PC-3 (cell line): ENCODE results near the gene NUP210L. TPM values are rescaled to one million over a fixed set of nuclear protein-coding genes. Genes with fewer than 3 reads are reported as not detected.

Experiments
- ATAC-seq: fragments of 200-7000 bp; cut with Tn5 transposase; 2 replicates; pipeline ENCODE4 v1.9.1; 2020; ENCODE audit warnings: mild to moderate bottlenecking, moderate library complexity
- BruUV-seq: library from RNA; stranded (reverse); fragments of 400-500 nt; replicated peaks from 2 replicates; lab custom pipeline; 2021; lab: Mats Ljungman, UMichigan
- CTCF ChIA-PET: fragments of 300-600 bp; sonication (Branson Sonifier 250); formaldehyde crosslinking; loops from one replicate; lab custom pipeline; 2022; ENCODE audit warnings: antibody characterized with exemption; lab: Charles Lee
- POLR2A ChIA-PET: fragments of 300-600 bp; sonication (Branson Sonifier 250); formaldehyde crosslinking; loops from one replicate; lab custom pipeline; 2022; ENCODE audit warnings: antibody characterized with exemption; ENCODE audit not compliant: unreplicated experiment; lab: Charles Lee
- DNase-seq: peaks from one replicate; pipeline ENCODE4 v3.0.0-alpha.2; 2015
- H2AFZ ChIP-seq: fragments of 300-600 bp; sonication (generic); 2 replicates; pipeline ENCODE4 v1.6.0; 2016; ENCODE audit warnings: antibody characterized with exemption, low read length
- H3F3A ChIP-seq: fragments of 300-600 bp; sonication (generic); one replicate; pipeline ENCODE4 v1.6.0; 2017; ENCODE audit warnings: antibody characterized with exemption, low read length, control low read depth, mild to moderate bottlenecking; ENCODE audit not compliant: unreplicated experiment
- H3K27ac ChIP-seq: fragments of 300-600 bp; sonication (generic); 2 replicates; pipeline ENCODE4 v1.5.1; 2016; ENCODE audit warnings: mild to moderate bottlenecking, low read length
- H3K27me3 ChIP-seq: fragments of 300-600 bp; sonication (generic); 2 replicates; pipeline ENCODE4 v1.6.1; 2016; ENCODE audit warnings: low read length, mixed read lengths
- H3K36me3 ChIP-seq: fragments of 300-600 bp; sonication (generic); 2 replicates; pipeline ENCODE4 v1.6.1; 2016; ENCODE audit warnings: low read depth, mixed run types, low read length, mixed read lengths
- H3K4me1 ChIP-seq: fragments of 300-600 bp; sonication (generic); 2 replicates; pipeline ENCODE4 v1.5.1; 2016; ENCODE audit warnings: low read length; ENCODE audit not compliant: insufficient read depth
- H3K4me2 ChIP-seq: fragments of 300-600 bp; sonication (generic); 2 replicates; pipeline ENCODE4 v1.6.0; 2016; ENCODE audit warnings: low read length
- H3K4me3 ChIP-seq: fragments of 300-600 bp; sonication (generic); 2 replicates; pipeline ENCODE4 v1.5.1; 2016; ENCODE audit warnings: mild to moderate bottlenecking, low read length, mixed read lengths
- H3K79me2 ChIP-seq: fragments of 300-600 bp; sonication (generic); 2 replicates; pipeline ENCODE4 v1.6.1; 2017; ENCODE audit warnings: low read length, mixed read lengths
- H3K9ac ChIP-seq: fragments of 300-600 bp; sonication (generic); 2 replicates; pipeline ENCODE4 v1.6.0; 2016; ENCODE audit warnings: mild to moderate bottlenecking, low read length
- H3K9me2 ChIP-seq: fragments of 300-600 bp; sonication (generic); replicated peaks from 2 replicates; pipeline ENCODE4 v1.6.1; 2016; ENCODE audit warnings: mixed run types, low read length, mixed read lengths
- H3K9me3 ChIP-seq: fragments of 300-600 bp; sonication (generic); 2 replicates; pipeline ENCODE4 v1.6.1; 2016; ENCODE audit warnings: low read length, mixed read lengths
- H4K20me1 ChIP-seq: fragments of 300-600 bp; sonication (generic); 2 replicates; pipeline ENCODE4 v1.6.1; 2016; ENCODE audit warnings: low read length, mixed read lengths
- EZH2 ChIP-seq: fragments of 300-600 bp; sonication (generic); IDR thresholded peaks from one replicate; pipeline ENCODE4 v1.6.1; 2017; ENCODE audit warnings: antibody characterized with exemption, mild to moderate bottlenecking, low read length; ENCODE audit not compliant: unreplicated experiment
- EZH2phosphoT487 ChIP-seq: fragments of 300-600 bp; sonication (generic); IDR thresholded peaks from 2 replicates; pipeline ENCODE4 v1.6.1; 2018; ENCODE audit warnings: mild to moderate bottlenecking, antibody characterized with exemption, low read length, borderline replicate concordance
- intact Hi-C: fragments of 100-400 bp; cut with micrococcal nuclease; formaldehyde crosslinking; loops from 2 replicates; pipeline ENCODE4 v1.9.0; 2023
- total RNA-seq: library from RNA; depleted of rRNA; stranded (reverse); fragments of >200 nt; gene quantifications from 2 replicates; pipeline ENCODE4 v1.2.3, GENCODE V29; 2014
- TF ChIP-seq, protein P1 (sequence below): fragments of 300-600 bp; sonication (generic); conservative IDR thresholded peaks from 2 replicates; pipeline ENCODE4 v1.5.1; 2017; ENCODE audit warnings: antibody characterized with exemption, low read depth, mild to moderate bottlenecking, low read length

The NUP210L gene
- total RNA-seq, 1 experiment from 2014 or later, result 0.04 TPM

GRCh38 chr1:154155251-154155650 is 378 bp upstream of the NUP210L start:
- no peak overlapping the region for H3K4me3 ChIP-seq
- ChIA-PET POLR2A (no interaction called here), CTCF (no interaction called here)
- TF ChIP-seq EZH2phosphoT487 (no peak), EZH2 (no peak)
- TF ChIP-seq, protein P1, sequence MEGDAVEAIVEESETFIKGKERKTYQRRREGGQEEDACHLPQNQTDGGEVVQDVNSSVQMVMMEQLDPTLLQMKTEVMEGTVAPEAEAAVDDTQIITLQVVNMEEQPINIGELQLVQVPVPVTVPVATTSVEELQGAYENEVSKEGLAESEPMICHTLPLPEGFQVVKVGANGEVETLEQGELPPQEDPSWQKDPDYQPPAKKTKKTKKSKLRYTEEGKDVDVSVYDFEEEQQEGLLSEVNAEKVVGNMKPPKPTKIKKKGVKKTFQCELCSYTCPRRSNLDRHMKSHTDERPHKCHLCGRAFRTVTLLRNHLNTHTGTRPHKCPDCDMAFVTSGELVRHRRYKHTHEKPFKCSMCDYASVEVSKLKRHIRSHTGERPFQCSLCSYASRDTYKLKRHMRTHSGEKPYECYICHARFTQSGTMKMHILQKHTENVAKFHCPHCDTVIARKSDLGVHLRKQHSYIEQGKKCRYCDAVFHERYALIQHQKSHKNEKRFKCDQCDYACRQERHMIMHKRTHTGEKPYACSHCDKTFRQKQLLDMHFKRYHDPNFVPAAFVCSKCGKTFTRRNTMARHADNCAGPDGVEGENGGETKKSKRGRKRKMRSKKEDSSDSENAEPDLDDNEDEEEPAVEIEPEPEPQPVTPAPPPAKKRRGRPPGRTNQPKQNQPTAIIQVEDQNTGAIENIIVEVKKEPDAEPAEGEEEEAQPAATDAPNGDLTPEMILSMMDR, result no peak
- H3K9me2 ChIP-seq, result no peaks in the 10 kb centered on the region
- no peaks in the 10 kb centered on the region for H3F3A ChIP-seq
- H3K9ac ChIP-seq, result no peak overlapping the region
- DNase-seq, result no peak
- BruUV-seq, result no TSS peak
- H2AFZ ChIP-seq, result no peak overlapping the region
- H3K9me3 ChIP-seq, result no peaks in the 10 kb centered on the region
- peaks cover 41% of the 10 kb centered on the region for H3K36me3 ChIP-seq
- H3K4me1 ChIP-seq, result no peaks in the 10 kb centered on the region
- H3K4me2 ChIP-seq, result no peak overlapping the region
- no peaks in the 10 kb centered on the region for H3K27me3 ChIP-seq
- peaks cover 12% of the 10 kb centered on the region for H4K20me1 ChIP-seq
- H3K27ac ChIP-seq, result no peak overlapping the region
- no peak for ATAC-seq
- H3K79me2 ChIP-seq, result no peaks in the 10 kb centered on the region
- intact Hi-C loops, result no loop called here

DNA sequence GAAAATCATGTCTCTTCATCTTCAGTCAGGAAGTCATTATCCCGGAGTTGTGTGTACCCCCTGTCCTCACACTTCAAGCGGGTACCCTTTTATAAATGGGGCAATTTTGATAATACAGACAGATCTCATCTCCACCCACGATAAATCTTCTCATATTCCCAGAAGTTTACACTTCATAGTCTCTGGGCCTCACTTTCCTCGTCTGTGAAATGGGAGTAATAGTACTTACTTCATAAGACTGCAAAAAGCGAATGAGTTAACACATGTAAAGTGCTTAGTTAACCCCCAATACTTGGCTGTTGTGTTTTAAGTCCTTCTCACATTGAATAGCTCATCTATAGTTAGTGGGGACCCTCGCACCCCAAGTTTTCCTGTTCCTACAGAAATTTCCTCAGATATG is 820 bp downstream of the NUP210L start:
- POLR2A ChIA-PET, result no interaction called here
- no peak for DNase-seq
- no peaks in the 10 kb centered on the region for H3K4me1 ChIP-seq
- H3K4me2 ChIP-seq, result no peak overlapping the region
- no peaks in the 10 kb centered on the region for H3F3A ChIP-seq
- no peak overlapping the region for H3K27ac ChIP-seq
- peaks cover 29% of the 10 kb centered on the region for H3K36me3 ChIP-seq
- no TSS peak for BruUV-seq
- intact Hi-C loops, result no loop called here
- no peaks in the 10 kb centered on the region for H3K79me2 ChIP-seq
- no peak overlapping the region for H2AFZ ChIP-seq
- no peak for ATAC-seq
- CTCF ChIA-PET, result no interaction called here
- H4K20me1 ChIP-seq, result peaks cover 12% of the 10 kb centered on the region; the same call in 1 of the 2 replicates
- no peaks in the 10 kb centered on the region for H3K27me3 ChIP-seq
- H3K9ac ChIP-seq, result no peak overlapping the region
- no peaks in the 10 kb centered on the region for H3K9me3 ChIP-seq
- no peak overlapping the region for H3K4me3 ChIP-seq
- H3K9me2 ChIP-seq, result no peaks in the 10 kb centered on the region
- TF ChIP-seq EZH2phosphoT487, result no peak
- TF ChIP-seq, protein P1, result no peak
- TF ChIP-seq EZH2, result no peak

- intact Hi-C loops, result no loop called here
- DNase-seq, result no peak
These were observed 3.6 kb downstream of the NUP210L start for GRCh38 chr1:154151311-154151710.

More at GRCh38 chr1:154151311-154151710, 3.6 kb downstream of the NUP210L start:
- ChIA-PET POLR2A (interaction anchor here (1.2 kb wide), 1 partner anchor 161 kb away, joined by 3 read pairs; no protein-coding TSS in a partner anchor), CTCF (no interaction called here)
- H3F3A ChIP-seq, result no peaks in the 10 kb centered on the region
- no TSS peak for BruUV-seq
- H3K4me2 ChIP-seq, result no peak overlapping the region
- no peaks in the 10 kb centered on the region for H3K27me3 ChIP-seq
- no peak for TF ChIP-seq EZH2
- TF ChIP-seq, protein P1, result no peak
- TF ChIP-seq EZH2phosphoT487, result no peak
- H3K9me3 ChIP-seq, result no peaks in the 10 kb centered on the region
- H4K20me1 ChIP-seq, result no peaks in the 10 kb centered on the region
- no peak for ATAC-seq
- no peak overlapping the region for H3K9ac ChIP-seq
- no peak overlapping the region for H3K27ac ChIP-seq
- H3K36me3 ChIP-seq, result peaks cover 11% of the 10 kb centered on the region; the same call in 1 of the 2 replicates
- H3K4me1 ChIP-seq, result no peaks in the 10 kb centered on the region
- no peak overlapping the region for H2AFZ ChIP-seq
- H3K9me2 ChIP-seq, result no peaks in the 10 kb centered on the region
- H3K4me3 ChIP-seq, result no peak overlapping the region
- no peaks in the 10 kb centered on the region for H3K79me2 ChIP-seq
